ENCODE data around the gene PYGL. TPM values are rescaled to one million over a fixed set of nuclear protein-coding genes. Genes with fewer than 3 reads are reported as not detected.

PYGL gene
- total and polyA plus RNA-seq, 2 experiments from 2014 or later: 36.6 to 59.0 TPM

GRCh38 chr14:50864237-50864636 is 80.0 kb downstream of the PYGL start:
- TF ChIP-seq CTCF (IDR thresholded peaks at IDR 0.05; ENCODE audit: low read depth, low read length): no peak
- H3K4me3 ChIP-seq: no peak overlapping the region
- DNase-seq (ENCODE audit: low read depth in 1 of 2, low spot score in 1 of 2): no peak
- H3K9me3 ChIP-seq (ENCODE audit: low read depth): no peaks in the 10 kb centered on the region
- no peaks in the 10 kb centered on the region for H3K36me3 ChIP-seq
- H3K4me1 ChIP-seq (ENCODE audit: low read depth): peaks cover 37% of the 10 kb centered on the region
- no peak overlapping the region for H3K27ac ChIP-seq
- no peaks in the 10 kb centered on the region for H3K27me3 ChIP-seq

GRCh38 chr14:50862036-50862570 is 82.2 kb downstream of the PYGL start:
- no peak overlapping the region for H3K4me3 ChIP-seq
- no peak for TF ChIP-seq CTCF (IDR thresholded peaks at IDR 0.05; ENCODE audit: low read depth, low read length)
- peak; percentile 64 to 74 for DNase-seq (ENCODE audit: low read depth in 1 of 2, low spot score in 1 of 2)
- H3K4me1 ChIP-seq (ENCODE audit: low read depth): peaks cover 41% of the 10 kb centered on the region
- H3K9me3 ChIP-seq (ENCODE audit: low read depth): no peaks in the 10 kb centered on the region
- H3K27me3 ChIP-seq: no peaks in the 10 kb centered on the region
- peak overlapping the region; percentile 81 for H3K27ac ChIP-seq
- H3K36me3 ChIP-seq: no peaks in the 10 kb centered on the region

- H3K4me3 ChIP-seq: no peak overlapping the region
- no peaks in the 10 kb centered on the region for H3K27me3 ChIP-seq
- peak overlapping the region; percentile 81 for H3K27ac ChIP-seq
- peaks cover 41% of the 10 kb centered on the region for H3K4me1 ChIP-seq (ENCODE audit: low read depth)
- peak; percentile 80 to 87 for DNase-seq (ENCODE audit: low read depth in 1 of 2, low spot score in 1 of 2)
- H3K9me3 ChIP-seq (ENCODE audit: low read depth): no peaks in the 10 kb centered on the region
- no peaks in the 10 kb centered on the region for H3K36me3 ChIP-seq
- TF ChIP-seq CTCF (IDR thresholded peaks at IDR 0.05; ENCODE audit: low read depth, low read length): peak; percentile 60
These were observed 83.7 kb downstream of the PYGL start for GRCh38 chr14:50860478-50861086.

- Histone ChIP-seq H3K4me1 (ENCODE audit: low read depth) (peaks cover 41% of the 10 kb centered on the region), H3K9me3 (ENCODE audit: low read depth) (no peaks in the 10 kb centered on the region), H3K4me3 (no peak overlapping the region), H3K27ac (peak overlapping the region; percentile 81), H3K36me3 (no peaks in the 10 kb centered on the region), H3K27me3 (no peaks in the 10 kb centered on the region)
- no peak for DNase-seq (ENCODE audit: low read depth in 1 of 2, low spot score in 1 of 2)
- no peak for TF ChIP-seq CTCF (IDR thresholded peaks at IDR 0.05; ENCODE audit: low read depth, low read length)
These were observed 85.0 kb downstream of the PYGL start for GRCh38 chr14:50859296-50859624.

- Histone ChIP-seq H3K4me3 (no peak overlapping the region), H3K27me3 (no peaks in the 10 kb centered on the region), H3K36me3 (no peaks in the 10 kb centered on the region), H3K27ac (no peak overlapping the region), H3K9me3 (ENCODE audit: low read depth) (no peaks in the 10 kb centered on the region), H3K4me1 (ENCODE audit: low read depth) (peaks cover 26% of the 10 kb centered on the region)
- DNase-seq (ENCODE audit: low read depth in 1 of 2, low spot score in 1 of 2): no peak
- no peak for TF ChIP-seq CTCF (IDR thresholded peaks at IDR 0.05; ENCODE audit: low read depth, low read length)
These were observed 87.6 kb downstream of the PYGL start for GRCh38 chr14:50856660-50857059.

Data from cardiac muscle cell (in vitro differentiated cells and primary cell).